Measurements from ENCODE around the gene TRIM44. TPM values are rescaled to one million over a fixed set of nuclear protein-coding genes. Genes with fewer than 3 reads are reported as not detected.
A peak's percentile ranks its signal among the peaks of the same experiment; 100 is the strongest.
"Not testable (repeated sequence)": the region's sequence is repeated elsewhere in the genome, so short reads cannot be mapped to it uniquely, and the experiment has no call there.

Gene TRIM44
- total and polyA plus RNA-seq, 8 donors = 57.6 to 72.1 (median 65.2) TPM

DNA sequence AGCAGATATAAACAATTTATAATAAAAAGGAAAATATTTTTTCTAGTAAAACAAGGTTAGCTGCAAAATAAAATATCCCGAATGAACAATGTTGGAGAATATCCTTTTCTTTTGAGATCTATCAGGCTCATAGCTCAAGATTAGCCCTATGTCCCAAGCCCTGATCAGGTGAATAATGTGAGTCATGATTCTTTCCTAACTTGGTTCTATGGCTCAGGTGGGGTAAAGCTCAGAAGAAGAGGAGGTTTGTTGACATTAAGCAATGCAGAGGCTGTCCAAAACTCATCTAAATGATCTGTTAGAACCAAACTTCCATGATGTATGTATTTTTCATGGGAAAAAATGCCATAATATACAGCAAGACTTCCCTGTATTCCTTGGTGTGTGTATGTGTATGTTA lies 86.1 kb downstream of the TRIM44 start:
- no peak overlapping the region for H3K27ac ChIP-seq
- no peaks in the 10 kb centered on the region for H3K27me3 ChIP-seq
- no peaks in the 10 kb centered on the region for H3K9me3 ChIP-seq
- intact Hi-C loops (cut with DNase I) = no loop called here
- DNase-seq = no peak
- no peaks in the 10 kb centered on the region for H3K36me3 ChIP-seq
- no peak for ATAC-seq
- TF ChIP-seq, protein P1, sequence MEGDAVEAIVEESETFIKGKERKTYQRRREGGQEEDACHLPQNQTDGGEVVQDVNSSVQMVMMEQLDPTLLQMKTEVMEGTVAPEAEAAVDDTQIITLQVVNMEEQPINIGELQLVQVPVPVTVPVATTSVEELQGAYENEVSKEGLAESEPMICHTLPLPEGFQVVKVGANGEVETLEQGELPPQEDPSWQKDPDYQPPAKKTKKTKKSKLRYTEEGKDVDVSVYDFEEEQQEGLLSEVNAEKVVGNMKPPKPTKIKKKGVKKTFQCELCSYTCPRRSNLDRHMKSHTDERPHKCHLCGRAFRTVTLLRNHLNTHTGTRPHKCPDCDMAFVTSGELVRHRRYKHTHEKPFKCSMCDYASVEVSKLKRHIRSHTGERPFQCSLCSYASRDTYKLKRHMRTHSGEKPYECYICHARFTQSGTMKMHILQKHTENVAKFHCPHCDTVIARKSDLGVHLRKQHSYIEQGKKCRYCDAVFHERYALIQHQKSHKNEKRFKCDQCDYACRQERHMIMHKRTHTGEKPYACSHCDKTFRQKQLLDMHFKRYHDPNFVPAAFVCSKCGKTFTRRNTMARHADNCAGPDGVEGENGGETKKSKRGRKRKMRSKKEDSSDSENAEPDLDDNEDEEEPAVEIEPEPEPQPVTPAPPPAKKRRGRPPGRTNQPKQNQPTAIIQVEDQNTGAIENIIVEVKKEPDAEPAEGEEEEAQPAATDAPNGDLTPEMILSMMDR (IDR thresholded peaks at IDR 0.05) = no peak
- no peaks in the 10 kb centered on the region for H3K4me1 ChIP-seq
- H3K4me3 ChIP-seq = no peak overlapping the region

DNA sequence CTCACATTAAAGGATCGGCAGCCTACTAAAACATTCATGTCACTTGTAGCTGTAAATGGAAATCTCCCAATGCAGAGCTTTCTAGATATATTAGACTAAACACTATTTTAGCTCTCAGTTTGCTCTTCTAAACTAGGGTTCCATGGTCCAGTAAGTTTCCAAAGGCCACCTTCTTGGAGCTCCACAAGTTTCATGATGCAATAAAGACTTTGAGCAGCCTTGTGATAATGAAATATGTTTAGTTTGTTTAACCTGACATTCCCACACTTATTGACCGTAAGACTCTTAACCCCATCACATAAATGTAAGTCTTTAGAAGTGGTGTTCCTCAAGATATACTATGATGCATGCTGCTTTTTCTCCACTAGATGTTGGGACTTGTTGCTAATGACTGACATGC lies 87.7 kb downstream of the TRIM44 start:
- Histone ChIP-seq H3K4me3 (no peak overlapping the region), H3K27ac (no peak overlapping the region), H3K36me3 (no peaks in the 10 kb centered on the region), H3K4me1 (no peaks in the 10 kb centered on the region), H3K27me3 (no peaks in the 10 kb centered on the region), H3K9me3 (peaks cover 0 to 2% of the 10 kb centered on the region in 2 donors)
- intact Hi-C loops (cut with DNase I) = no loop called here
- ATAC-seq (no peak), DNase-seq (no peak)
- TF ChIP-seq, protein P1 (IDR thresholded peaks at IDR 0.05) = no peak

DNA sequence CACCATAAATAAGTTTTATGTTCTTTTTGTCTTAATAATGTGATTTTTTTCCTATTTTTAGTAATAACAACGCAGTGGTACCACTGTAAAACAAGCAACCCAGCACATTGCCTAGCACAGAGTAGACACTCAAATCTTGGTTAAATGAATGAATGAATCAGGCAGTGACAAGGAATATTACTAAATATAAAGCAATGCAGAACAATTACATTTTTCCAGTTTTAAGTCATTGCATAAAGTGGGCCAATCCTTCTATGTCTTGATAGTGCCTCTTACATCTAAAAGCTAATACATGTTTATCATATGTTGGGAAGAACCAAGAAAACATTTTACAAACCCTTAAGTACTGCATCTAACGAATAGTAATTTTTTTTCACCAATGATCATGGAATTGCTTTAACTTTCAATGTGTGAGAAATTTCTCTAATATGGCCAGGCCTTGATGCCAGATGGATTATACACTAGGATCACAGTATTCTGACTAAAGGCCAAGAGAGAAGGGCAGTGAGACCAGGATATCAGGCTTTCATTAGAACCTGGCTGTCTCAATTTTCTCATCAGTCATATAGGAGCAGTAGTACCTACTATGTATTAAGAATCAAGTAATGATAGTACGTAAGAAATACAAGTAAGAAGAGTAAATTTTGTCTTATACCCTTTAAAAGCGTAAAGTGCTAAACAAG lies 88.5 kb downstream of the TRIM44 start:
- Histone ChIP-seq H3K27ac (no peak overlapping the region), H3K27me3 (no peaks in the 10 kb centered on the region), H3K9me3 (peaks cover 0 to 2% of the 10 kb centered on the region in 2 donors), H3K36me3 (no peaks in the 10 kb centered on the region), H3K4me1 (no peaks in the 10 kb centered on the region), H3K4me3 (no peak overlapping the region)
- TF ChIP-seq, protein P1 (IDR thresholded peaks at IDR 0.05) = no peak
- intact Hi-C loops (cut with DNase I) = no loop called here
- DNase-seq (no peak), ATAC-seq (no peak)

DNA sequence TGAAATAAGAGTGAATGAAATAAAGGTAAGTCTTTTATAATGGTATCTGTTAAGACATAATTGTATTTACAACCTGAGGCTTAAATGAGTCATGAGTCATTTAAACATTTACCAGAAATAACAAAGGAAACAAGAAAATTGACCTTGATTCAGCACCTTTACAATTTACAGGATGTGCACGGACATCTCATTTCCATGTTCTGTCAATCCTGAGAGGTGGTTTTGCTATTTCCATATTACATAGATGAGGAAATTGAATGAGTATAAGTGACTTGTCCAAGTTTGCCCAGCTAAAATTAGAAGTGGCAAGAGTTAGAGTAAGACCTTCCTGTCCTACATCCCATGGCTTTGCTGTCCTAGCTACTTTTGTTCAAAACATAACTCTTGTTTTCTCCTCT lies 89.1 kb downstream of the TRIM44 start:
- TF ChIP-seq, protein P1 (IDR thresholded peaks at IDR 0.05) = no peak
- Histone ChIP-seq H3K4me1 (no peaks in the 10 kb centered on the region), H3K36me3 (no peaks in the 10 kb centered on the region), H3K27ac (no peak overlapping the region), H3K4me3 (no peak overlapping the region), H3K9me3 (peaks cover 0 to 2% of the 10 kb centered on the region in 2 donors), H3K27me3 (no peaks in the 10 kb centered on the region)
- intact Hi-C loops (cut with DNase I) = no loop called here
- ATAC-seq (no peak), DNase-seq (no peak)

DNA sequence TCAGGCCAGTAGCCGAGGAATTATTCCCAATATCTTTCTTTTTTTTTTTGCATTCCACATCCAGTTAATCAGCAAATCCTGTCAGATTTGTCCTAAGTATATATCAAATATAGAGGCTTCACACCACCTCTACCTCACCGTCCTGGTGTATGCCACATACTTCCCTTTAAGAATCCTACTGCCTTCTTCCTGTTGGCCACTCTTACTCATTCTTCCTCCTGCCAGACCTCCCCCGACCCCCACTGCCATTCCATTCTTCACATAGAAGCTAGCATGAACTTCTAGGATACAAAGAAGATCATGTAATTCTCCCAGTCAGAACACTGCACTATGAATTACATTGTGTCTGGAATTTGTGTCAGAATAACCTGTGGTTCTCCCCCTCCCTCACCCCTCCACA lies 89.5 kb downstream of the TRIM44 start:
- Histone ChIP-seq H3K36me3 (no peaks in the 10 kb centered on the region), H3K27me3 (no peaks in the 10 kb centered on the region), H3K4me1 (no peaks in the 10 kb centered on the region), H3K4me3 (no peak overlapping the region), H3K9me3 (peaks cover 0 to 2% of the 10 kb centered on the region in 2 donors), H3K27ac (no peak overlapping the region)
- intact Hi-C loops (cut with DNase I) = no loop called here
- TF ChIP-seq, protein P1 (IDR thresholded peaks at IDR 0.05) = no peak
- DNase-seq = no peak
- ATAC-seq = no peak

DNA sequence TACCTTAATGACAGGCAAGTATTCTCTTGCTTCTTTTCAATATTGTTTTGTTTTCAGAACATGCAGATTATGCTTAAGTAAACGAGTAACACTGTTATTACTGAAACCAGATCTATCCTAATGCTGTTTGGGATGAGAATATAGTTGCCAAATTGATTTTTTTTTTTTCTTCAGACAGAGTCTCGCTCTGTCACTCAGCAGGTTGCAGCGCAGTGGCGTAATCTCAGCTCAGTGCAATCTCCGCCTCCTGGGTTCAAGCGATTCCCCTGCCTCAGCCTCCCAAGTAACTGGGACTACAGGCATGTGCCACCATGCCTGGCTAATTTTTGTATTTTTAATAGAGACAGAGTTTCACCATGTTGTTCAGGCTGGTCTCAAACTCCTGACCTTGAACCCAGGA lies 91.0 kb downstream of the TRIM44 start:
- H3K27me3 ChIP-seq; H3K4me1 ChIP-seq; H3K27ac ChIP-seq; ATAC-seq; intact Hi-C loops (cut with DNase I); H3K4me3 ChIP-seq; H3K9me3 ChIP-seq; H3K36me3 ChIP-seq; DNase-seq: not testable (repeated sequence)

DNA sequence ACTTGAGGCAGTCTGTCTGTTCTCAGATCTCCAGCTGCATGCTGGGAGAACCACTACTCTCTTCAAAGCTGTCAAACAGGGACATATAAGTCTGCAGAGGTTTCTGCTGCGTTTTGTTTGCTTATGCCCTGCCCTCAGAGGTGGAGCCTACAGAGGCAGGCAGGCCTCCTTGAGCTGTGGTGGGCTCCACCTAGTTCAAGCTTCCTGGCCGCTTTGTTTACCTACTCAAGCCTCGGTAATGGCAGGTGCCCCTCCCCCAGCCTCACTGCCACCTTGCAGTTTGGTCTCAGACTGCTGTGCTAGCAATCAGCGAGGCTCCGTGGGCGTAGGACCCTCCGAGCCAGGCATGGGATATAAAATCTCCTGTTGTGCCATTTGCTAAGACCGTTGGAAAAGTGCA lies 97.4 kb downstream of the TRIM44 start:
- peak in 1 of 4 donors; percentile 6 for DNase-seq
- H3K27me3 ChIP-seq; H3K4me3 ChIP-seq; H3K9me3 ChIP-seq; intact Hi-C loops (cut with DNase I); H3K27ac ChIP-seq; ATAC-seq; H3K4me1 ChIP-seq; H3K36me3 ChIP-seq: not testable (repeated sequence)
